Activated T-cell treated with anti-CD3 and anti-CD28 coated beads, Interleukin-2, amount 50 U/mL, for 72 hours (primary cell): Measurements from ENCODE around the gene FBXO15. TPM values are rescaled to one million over a fixed set of nuclear protein-coding genes. Genes with fewer than 3 reads are reported as not detected.
A peak's percentile ranks its signal among the peaks of the same experiment; 100 is the strongest.

ENCODE experiments used
- ATAC-seq, 2 donors: fragments of 150-1000 bp; cut with Tn5 transposase; replicated peaks in 1 of 2; 2 replicates each; pipeline ENCODE4 v1.10.0; 2021; ENCODE audit warnings: moderate library complexity in 2 of 2, mild to moderate bottlenecking in 1 of 2
- DNase-seq, 2 donors: peaks; one replicate each; pipeline ENCODE4 v3.0.0; 2021 to 2022; ENCODE audit warnings: mixed read lengths in 1 of 2
- H3K27ac Mint-ChIP-seq: one replicate; pipeline ENCODE4 v1.8.0; 2022; ENCODE audit warnings: mild to moderate bottlenecking, moderate library complexity, mixed read lengths
- H3K27me3 Mint-ChIP-seq: one replicate; pipeline ENCODE4 v1.8.0; 2022; ENCODE audit warnings: low read depth, mixed read lengths
- H3K36me3 Mint-ChIP-seq, 2 donors: one replicate each; pipeline ENCODE4 v1.8.0; 2022; ENCODE audit warnings: mixed read lengths in 2 of 2, mild to moderate bottlenecking in 1 of 2; ENCODE audit not compliant: insufficient read depth in 2 of 2
- H3K4me1 Mint-ChIP-seq: one replicate; pipeline ENCODE4 v1.8.0; 2022; ENCODE audit warnings: low read depth, mixed read lengths
- H3K4me3 Mint-ChIP-seq, 2 donors: one replicate each; pipeline ENCODE4 v1.8.0; 2022; ENCODE audit warnings: mild to moderate bottlenecking in 2 of 2, mixed read lengths in 2 of 2, moderate library complexity in 2 of 2
- H3K9me3 Mint-ChIP-seq, 2 donors: one replicate each; pipeline ENCODE4 v1.8.0; 2022; ENCODE audit warnings: mixed read lengths in 2 of 2
- total RNA-seq, 2 donors: library from RNA; stranded (reverse); gene quantifications; one replicate each; pipeline ENCODE4 v1.2.3, GENCODE V29; 2022

The FBXO15 gene
- total RNA-seq, 2 donors from 2014 or later = 1.0 to 2.1 TPM

DNA sequence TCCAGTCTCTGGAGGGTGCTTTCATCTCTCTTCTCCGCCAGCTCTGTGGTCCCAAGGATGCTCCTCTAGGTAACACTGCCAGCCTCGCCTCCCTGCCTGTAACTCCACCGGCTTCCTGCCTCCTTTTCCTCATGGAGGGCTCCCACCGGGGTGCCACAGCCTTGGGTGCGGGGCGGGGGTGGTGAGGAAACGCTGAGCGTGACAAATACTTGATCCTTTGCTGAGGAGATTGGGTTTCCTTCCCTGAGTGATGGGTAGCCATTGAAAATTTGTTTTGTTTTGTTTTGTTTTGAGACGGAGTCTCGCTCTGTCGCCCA, 25.8 kb upstream of the FBXO15 start:
- ATAC-seq (no peak), DNase-seq (no peak)
- Mint-ChIP-seq H3K4me3 (no peak overlapping the region), H3K9me3 (no peaks in the 10 kb centered on the region), H3K36me3 (no peaks in the 10 kb centered on the region), H3K4me1 (no peaks in the 10 kb centered on the region), H3K27ac (no peak overlapping the region), H3K27me3 (peaks cover 40% of the 10 kb centered on the region)

DNA sequence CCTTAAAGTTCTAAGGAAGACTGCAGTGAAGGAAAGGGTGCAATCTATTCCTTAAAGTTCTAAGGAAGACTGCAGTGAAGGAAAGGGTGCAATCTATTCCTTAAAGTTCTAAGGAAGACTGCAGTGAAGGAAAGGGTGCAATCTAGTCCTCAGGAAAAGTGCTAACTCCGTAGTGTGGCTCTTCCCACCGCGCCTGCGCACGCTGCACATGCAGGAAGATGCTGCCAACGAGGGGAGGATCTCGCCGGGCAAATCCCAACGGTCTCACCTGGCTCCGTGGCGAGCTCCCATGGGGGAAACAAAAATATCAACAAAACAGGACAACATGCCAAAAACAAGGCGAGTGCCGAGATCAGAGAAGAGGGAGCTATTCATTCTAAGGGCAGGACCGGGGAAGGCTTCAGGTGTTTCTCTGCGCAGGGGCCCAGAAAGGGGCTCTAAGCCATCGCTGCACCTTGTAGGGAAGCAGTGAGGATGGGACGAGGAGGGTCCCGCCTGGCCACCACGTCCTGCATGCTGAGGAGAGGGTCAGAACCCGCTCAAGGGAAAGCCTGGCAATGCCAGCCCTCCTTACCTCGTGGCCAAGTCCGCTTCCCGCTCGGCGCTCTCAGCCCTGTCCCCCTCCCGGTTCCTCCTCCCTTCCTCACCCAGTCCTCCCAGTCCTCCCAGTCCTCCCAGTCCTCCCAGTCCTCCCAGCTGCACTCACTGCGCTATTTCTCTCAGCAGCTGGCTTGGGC, 25.2 kb upstream of the FBXO15 start:
- Mint-ChIP-seq H3K4me3 (no peak overlapping the region), H3K9me3 (no peaks in the 10 kb centered on the region), H3K4me1 (no peaks in the 10 kb centered on the region), H3K27ac (no peak overlapping the region), H3K36me3 (no peaks in the 10 kb centered on the region), H3K27me3 (peaks cover 40% of the 10 kb centered on the region)
- ATAC-seq (no peak), DNase-seq (no peak)

DNA sequence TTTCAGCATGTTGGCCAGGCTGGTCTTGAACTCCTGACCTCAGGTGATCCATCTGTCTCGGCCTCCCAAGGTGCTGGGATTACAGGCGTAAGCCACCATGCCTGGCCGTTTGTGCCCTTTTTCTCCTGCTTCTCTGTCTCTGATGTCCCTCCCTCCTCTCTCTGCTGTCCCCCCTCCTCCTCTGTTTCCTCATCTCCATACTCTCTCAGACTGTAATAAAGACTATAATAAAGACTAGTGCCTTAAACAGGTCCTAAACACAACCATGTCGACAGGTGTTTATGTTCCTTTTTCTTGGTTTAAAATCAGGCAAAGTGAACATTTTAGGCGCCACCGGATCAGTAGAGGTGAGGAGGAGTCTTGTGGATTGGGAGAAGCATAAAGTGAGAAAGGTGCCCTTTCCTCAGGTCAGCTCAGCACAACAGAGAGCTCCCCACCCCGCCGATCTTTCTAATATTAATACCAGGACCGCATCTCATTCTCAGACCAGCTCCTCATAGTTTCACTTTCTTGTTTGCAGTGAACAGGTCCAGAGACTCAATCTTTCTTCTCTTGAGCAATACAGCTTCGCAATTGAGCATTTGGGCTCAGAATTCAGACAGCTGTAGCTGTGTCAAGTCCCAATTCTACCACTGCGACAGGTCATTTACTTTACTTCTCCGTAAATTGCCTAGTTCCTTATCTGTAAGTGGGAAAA, 24.4 kb upstream of the FBXO15 start:
- H3K9me3 Mint-ChIP-seq = no peaks in the 10 kb centered on the region
- DNase-seq (no peak), ATAC-seq (no peak)
- H3K27ac Mint-ChIP-seq = no peak overlapping the region
- H3K4me1 Mint-ChIP-seq = no peaks in the 10 kb centered on the region
- H3K36me3 Mint-ChIP-seq = no peaks in the 10 kb centered on the region
- peaks cover 38% of the 10 kb centered on the region for H3K27me3 Mint-ChIP-seq
- peak overlapping the region; percentile 9 to 39 for H3K4me3 Mint-ChIP-seq

DNA sequence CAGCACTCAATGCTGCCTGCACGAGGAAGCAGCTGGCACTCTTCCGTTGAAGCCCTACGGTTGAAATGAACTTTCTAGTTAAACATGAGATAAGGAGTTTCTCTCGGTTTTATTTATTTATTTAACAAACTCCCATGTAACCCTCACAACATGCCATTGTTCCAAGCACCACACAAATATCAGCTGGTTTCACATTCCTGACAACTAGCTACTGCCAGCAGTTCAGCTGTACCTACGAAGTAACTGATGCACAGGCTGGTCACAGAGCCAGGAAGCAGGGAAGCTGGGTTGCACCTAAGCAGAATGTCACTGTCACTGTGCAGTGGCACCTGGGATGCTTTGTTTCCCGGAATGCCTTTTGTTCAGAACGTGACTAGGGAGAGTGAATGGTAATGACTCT, 18.8 kb upstream of the FBXO15 start:
- no peak overlapping the region for H3K4me3 Mint-ChIP-seq
- H3K27me3 Mint-ChIP-seq = no peaks in the 10 kb centered on the region
- H3K9me3 Mint-ChIP-seq = no peaks in the 10 kb centered on the region
- H3K27ac Mint-ChIP-seq = no peak overlapping the region
- ATAC-seq (no peak), DNase-seq (no peak)
- H3K36me3 Mint-ChIP-seq = peaks cover 3% of the 10 kb centered on the region in 2 donors
- H3K4me1 Mint-ChIP-seq = no peaks in the 10 kb centered on the region

DNA sequence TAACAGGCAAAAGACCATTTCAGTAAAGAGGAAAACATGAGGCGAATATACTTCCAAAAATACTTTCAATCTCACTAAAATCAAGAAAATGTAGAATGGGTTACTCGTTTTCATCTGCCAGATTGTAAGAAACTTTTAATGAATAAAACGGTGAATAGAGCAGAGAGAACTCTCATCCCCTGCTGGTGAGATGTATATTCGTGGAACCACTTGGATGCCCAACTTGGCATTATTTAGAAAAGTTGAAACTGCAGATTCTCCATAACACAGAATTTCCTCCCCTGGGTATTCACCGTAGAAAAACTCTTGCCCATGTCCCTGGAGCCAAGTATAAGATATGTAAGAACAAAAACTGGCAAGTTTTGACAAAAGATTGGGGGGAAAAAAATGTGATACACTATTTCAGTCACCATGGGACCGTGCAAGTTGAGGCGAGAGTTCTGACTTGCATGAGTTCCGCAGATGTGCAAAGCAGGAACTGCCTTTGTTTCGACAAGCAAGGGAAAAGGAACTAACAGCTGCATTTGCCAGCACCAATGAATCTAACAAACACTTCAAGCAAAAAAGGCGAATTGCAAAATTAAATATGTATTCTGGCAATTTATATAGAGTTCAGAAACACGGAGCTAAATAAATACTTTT, 15.5 kb upstream of the FBXO15 start:
- DNase-seq = no peak
- Mint-ChIP-seq H3K36me3 (peaks cover 3 to 12% of the 10 kb centered on the region in 2 donors), H3K4me1 (no peaks in the 10 kb centered on the region), H3K9me3 (no peaks in the 10 kb centered on the region), H3K27ac (no peak overlapping the region), H3K27me3 (no peaks in the 10 kb centered on the region), H3K4me3 (no peak overlapping the region)
- ATAC-seq = no peak

DNA sequence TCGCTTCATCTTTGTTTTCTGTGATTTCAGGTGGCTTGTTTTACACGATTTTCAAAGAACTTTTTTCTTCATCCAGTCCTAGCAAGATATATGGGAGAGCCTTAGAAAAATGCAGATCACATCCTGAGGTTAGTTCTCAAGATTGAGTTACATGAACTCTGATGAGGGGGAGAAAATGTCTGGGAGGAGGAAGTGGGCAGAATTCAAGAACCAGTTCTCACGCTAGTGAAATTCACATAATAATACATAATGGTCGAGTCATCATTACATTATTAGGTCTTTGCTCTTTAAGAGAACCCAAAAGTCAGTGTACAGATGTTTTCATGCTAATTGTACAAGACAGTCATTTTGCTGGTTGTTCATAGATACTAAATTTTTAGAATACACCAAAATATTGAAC, 7.6 kb upstream of the FBXO15 start:
- no peak overlapping the region for H3K27ac Mint-ChIP-seq

DNA sequence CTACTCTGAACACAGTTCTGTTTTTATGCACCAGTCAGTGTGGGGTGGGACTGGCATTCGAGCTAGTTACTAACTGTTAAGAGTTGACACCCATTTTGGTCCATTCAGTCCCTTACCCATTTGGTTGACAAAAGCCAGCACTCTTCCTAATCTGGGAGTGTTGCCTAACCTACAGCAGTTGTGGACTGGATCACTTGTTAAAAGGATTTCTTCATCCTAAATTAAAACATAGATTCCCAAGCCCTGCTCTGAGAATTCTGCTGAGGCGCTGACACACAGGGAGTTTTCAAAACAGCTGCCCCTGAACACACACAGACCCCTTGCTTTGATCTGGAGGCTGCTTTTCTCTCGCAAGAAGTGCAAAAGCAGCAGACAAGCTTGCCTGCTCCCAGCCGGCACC, 7.1 kb upstream of the FBXO15 start:
- Mint-ChIP-seq H3K27me3 (no peaks in the 10 kb centered on the region), H3K36me3 (peaks cover 4 to 10% of the 10 kb centered on the region in 2 donors), H3K4me1 (peaks cover 39% of the 10 kb centered on the region), H3K9me3 (no peaks in the 10 kb centered on the region), H3K27ac (no peak overlapping the region), H3K4me3 (no peak overlapping the region)
- no peak for ATAC-seq
- no peak for DNase-seq

More for the DNA sequence above, 7.6 kb upstream of the FBXO15 start:
- DNase-seq = no peak
- Mint-ChIP-seq H3K4me3 (no peak overlapping the region), H3K36me3 (peaks cover 4 to 10% of the 10 kb centered on the region in 2 donors), H3K4me1 (peaks cover 33% of the 10 kb centered on the region), H3K9me3 (no peaks in the 10 kb centered on the region), H3K27me3 (no peaks in the 10 kb centered on the region)
- ATAC-seq = no peak

DNA sequence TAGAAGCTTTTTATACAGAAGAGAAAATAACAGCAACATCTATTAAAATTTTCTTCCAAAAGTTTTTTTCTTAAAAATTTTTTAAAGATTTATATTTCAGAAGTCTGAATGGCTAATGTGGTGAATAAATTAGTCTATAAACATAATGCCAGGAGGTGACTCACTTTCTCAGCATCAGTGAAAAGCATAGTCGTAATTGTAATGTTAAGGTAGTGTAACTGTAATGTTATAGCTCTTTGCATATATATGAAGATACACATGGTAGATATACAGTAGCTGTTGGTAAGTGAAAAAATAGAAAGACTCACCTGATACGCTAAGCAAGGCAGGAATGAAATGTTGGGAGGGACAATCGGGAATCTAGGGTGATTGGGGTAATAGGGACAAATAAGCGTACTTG, 6.2 kb upstream of the FBXO15 start:
- H3K4me1 Mint-ChIP-seq = peaks cover 48% of the 10 kb centered on the region
- no peak for ATAC-seq
- peaks cover 5 to 10% of the 10 kb centered on the region in 2 donors for H3K36me3 Mint-ChIP-seq

DNA sequence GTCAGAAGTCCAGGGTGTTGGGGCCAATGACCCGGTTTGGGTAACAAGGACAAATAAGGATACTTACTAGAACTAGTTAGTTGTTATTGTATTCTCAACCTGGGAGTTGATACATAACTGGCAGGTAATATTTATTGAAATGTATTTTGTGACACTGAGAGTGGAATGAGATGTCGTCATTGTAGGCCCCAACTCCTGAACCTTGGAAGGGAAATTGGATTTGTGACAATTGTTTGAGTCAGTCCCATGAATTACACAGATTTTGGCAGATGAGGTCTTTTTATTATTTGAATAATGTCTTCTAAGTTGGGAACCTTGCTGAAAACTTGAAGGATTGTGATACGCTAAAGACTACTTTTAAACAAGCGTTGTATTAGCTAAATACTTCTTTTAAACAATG, 5.7 kb upstream of the FBXO15 start:
- Mint-ChIP-seq H3K27ac (peak overlapping the region; percentile 20), H3K4me1 (peaks cover 50% of the 10 kb centered on the region), H3K36me3 (peaks cover 6 to 11% of the 10 kb centered on the region in 2 donors), H3K4me3 (no peak overlapping the region), H3K27me3 (no peaks in the 10 kb centered on the region), H3K9me3 (no peaks in the 10 kb centered on the region)
- DNase-seq (no peak), ATAC-seq (no peak)

More for the DNA sequence above, 6.2 kb upstream of the FBXO15 start:
- H3K27me3 Mint-ChIP-seq = no peaks in the 10 kb centered on the region
- DNase-seq = no peak
- no peaks in the 10 kb centered on the region for H3K9me3 Mint-ChIP-seq
- no peak overlapping the region for H3K27ac Mint-ChIP-seq
- H3K4me3 Mint-ChIP-seq = no peak overlapping the region

DNA sequence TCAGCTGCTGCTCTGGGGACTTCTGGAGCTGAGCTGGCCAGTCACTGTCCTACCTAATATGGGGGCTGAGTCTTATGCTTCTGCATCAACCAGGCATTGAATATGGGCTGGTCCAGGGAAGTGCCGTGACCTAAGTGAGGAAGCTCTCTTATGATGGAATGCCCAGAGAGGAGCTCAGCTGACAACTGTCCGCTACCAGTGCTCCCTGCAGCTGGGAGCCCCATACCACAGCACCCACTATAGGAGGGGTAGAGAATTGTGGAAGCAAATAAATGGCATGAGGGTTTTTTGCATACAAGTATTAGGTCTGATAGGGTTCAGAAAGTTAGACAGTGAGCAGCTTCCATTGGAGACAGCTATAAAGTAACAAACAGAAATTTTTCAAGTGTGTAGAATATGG, 5.2 kb upstream of the FBXO15 start:
- Mint-ChIP-seq H3K27me3 (no peaks in the 10 kb centered on the region), H3K4me1 (peaks cover 52% of the 10 kb centered on the region), H3K9me3 (no peaks in the 10 kb centered on the region), H3K27ac (no peak overlapping the region), H3K4me3 (no peak overlapping the region), H3K36me3 (peaks cover 3 to 8% of the 10 kb centered on the region in 2 donors)
- DNase-seq (no peak), ATAC-seq (no peak)

DNA sequence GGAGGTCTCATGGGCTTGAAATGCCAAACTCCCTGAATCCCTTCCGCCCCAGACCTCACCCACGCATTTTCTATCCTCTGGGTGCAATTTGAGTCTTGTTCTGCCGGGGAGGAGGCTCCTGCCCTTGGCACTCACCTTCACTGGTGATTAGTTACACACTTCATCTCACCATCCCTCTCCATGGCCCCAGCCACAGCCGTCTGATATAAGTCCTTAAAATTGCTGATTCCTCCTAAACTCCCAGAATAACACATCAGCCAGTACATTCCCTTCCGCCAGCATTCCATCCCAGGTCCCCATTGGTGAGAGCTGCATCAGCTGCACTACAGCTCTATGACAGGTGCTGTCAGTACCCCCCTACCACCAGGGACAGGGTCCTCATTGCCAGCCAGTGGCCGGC, 4.6 kb upstream of the FBXO15 start:
- H3K27ac Mint-ChIP-seq = peak overlapping the region; percentile 19
- DNase-seq (no peak), ATAC-seq (no peak)
- no peaks in the 10 kb centered on the region for H3K27me3 Mint-ChIP-seq
- peak overlapping the region in 1 of 2 donors; percentile 6 for H3K4me3 Mint-ChIP-seq
- H3K4me1 Mint-ChIP-seq = peaks cover 58% of the 10 kb centered on the region
- H3K9me3 Mint-ChIP-seq = no peaks in the 10 kb centered on the region
- peaks cover 5 to 6% of the 10 kb centered on the region in 2 donors for H3K36me3 Mint-ChIP-seq

DNA sequence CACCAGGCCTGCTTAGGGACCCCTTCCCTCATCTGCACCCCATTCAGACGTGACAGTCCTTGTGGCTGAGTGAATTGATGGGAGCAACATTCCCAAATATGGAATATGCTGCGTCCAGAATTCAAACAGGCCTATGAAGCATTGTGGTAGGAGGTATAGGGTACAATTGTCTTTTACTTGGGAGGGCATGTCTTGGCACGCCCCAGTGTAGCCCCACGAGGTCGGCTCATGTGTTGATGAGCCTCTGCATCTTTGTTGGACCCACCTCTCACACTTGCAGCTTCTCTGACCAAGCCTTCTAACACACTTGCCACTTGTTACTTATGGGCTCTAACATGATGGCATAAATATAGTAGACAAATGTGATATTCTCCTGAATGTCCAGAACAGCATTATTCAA, 2.2 kb upstream of the FBXO15 start:
- Mint-ChIP-seq H3K4me3 (peak overlapping the region; percentile 92 to 98), H3K9me3 (no peaks in the 10 kb centered on the region), H3K27me3 (no peaks in the 10 kb centered on the region), H3K4me1 (peaks cover 58% of the 10 kb centered on the region), H3K36me3 (peaks cover 5 to 6% of the 10 kb centered on the region in 2 donors), H3K27ac (peak overlapping the region; percentile 99)
- DNase-seq (no peak), ATAC-seq (no peak)

DNA sequence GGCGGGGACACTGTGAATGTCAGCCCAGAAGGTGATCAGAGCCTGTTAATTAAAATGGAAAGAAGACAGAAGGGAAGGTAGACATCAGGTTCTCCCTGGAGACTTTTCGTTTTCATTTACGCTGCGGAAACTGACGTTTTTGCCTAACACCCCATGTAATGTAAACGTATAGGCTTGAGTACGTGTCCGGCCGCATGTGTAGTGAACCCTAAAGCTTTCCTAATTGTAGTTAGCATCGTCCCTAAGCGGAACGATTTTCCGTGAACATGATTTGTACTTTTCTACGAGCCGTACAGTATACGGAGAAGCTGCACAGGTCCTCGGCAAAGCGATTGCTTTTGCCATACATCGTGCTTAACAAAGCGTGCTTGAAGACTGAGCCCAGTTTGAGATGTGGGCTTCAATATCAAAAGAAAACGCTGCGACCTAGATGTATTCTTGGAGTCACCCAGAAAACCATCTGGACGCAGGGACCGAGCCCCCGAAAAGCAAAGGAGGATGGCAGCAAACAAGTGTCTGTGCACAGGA, 973 bp upstream of the FBXO15 start:
- Mint-ChIP-seq H3K27me3 (no peaks in the 10 kb centered on the region), H3K4me1 (peaks cover 58% of the 10 kb centered on the region), H3K36me3 (peaks cover 5 to 6% of the 10 kb centered on the region in 2 donors), H3K4me3 (peak overlapping the region; percentile 92 to 98), H3K9me3 (no peaks in the 10 kb centered on the region), H3K27ac (peak overlapping the region; percentile 99)
- ATAC-seq (no peak), DNase-seq (no peak)
